HEK293 (cell line): Measurements from ENCODE around the gene INS.

Experiments
- CTCF ChIA-PET: fragments of 350-600 bp; formaldehyde crosslinking; extraction: SDS; loops from one replicate; lab custom pipeline; 2021; ENCODE audit warnings: antibody characterized with exemption; lab: Yijun Ruan, JAX
- POLR2A ChIA-PET: fragments of 300-600 bp; formaldehyde crosslinking; extraction: SDS; loops from one replicate; lab custom pipeline; 2020; ENCODE audit warnings: antibody characterized with exemption, inconsistent platforms; lab: Yijun Ruan, JAX
- H3K27ac ChIP-seq: fragments of 200-500 bp; sonication (Bioruptor generic); 2 replicates; pipeline ENCODE4 v1.5.1; 2014; ENCODE audit warnings: low read depth, low read length, control low read depth, inconsistent platforms; ENCODE audit errors: extremely low read depth
- H3K36me3 ChIP-seq, 2 experiments: fragments of 200-500 bp in 1 of 2; sonication (Bioruptor generic) in 1 of 2; 1 replicate in 1 of 2; 2 replicates in 1 of 2; pipeline ENCODE4 v1.5.1; 2014 to 2017; ENCODE audit warnings: inconsistent platforms in 2 of 2, low read length in 2 of 2; ENCODE audit not compliant: control insufficient read depth in 2 of 2, insufficient read depth in 1 of 2
- H3K4me1 ChIP-seq: fragments of 200-500 bp; sonication (Bioruptor generic); 2 replicates; pipeline ENCODE4 v1.5.1; 2014; ENCODE audit warnings: mild to moderate bottlenecking, low read length, inconsistent platforms; ENCODE audit not compliant: control insufficient read depth, insufficient read depth
- H3K4me3 ChIP-seq: 2 replicates; pipeline ENCODE4 v1.5.1; 2011; ENCODE audit warnings: low read depth, mild to moderate bottlenecking, control low read depth, low read length, moderate library complexity
- H3K9me3 ChIP-seq: fragments of 200-500 bp; sonication (Bioruptor generic); 2 replicates; pipeline ENCODE4 v1.5.1; 2014; ENCODE audit warnings: low read depth, low read length, inconsistent platforms; ENCODE audit not compliant: control insufficient read depth, insufficient read depth
- FEZF1 ChIP-seq: fragments of 450-650 bp; formaldehyde crosslinking; IDR thresholded peaks from 2 replicates; pipeline ENCODE4 v1.5.1; 2016; ENCODE audit warnings: missing biosample characterization, missing genetic modification characterization
- GLI4 ChIP-seq: fragments of 450-650 bp; formaldehyde crosslinking; IDR thresholded peaks from 2 replicates; pipeline ENCODE4 v1.5.1; 2016; ENCODE audit warnings: missing biosample characterization, missing genetic modification characterization
- IKZF3 ChIP-seq: fragments of 450-650 bp; IDR thresholded peaks from 2 replicates; pipeline ENCODE4 v1.5.0; 2018; ENCODE audit warnings: missing biosample characterization, mild to moderate bottlenecking, missing genetic modification characterization, moderate library complexity
- KLF16 ChIP-seq: fragments of 450-650 bp; formaldehyde crosslinking; IDR thresholded peaks from 2 replicates; pipeline ENCODE4 v1.5.1; 2017; ENCODE audit warnings: missing biosample characterization, missing genetic modification characterization
- MEIS1 ChIP-seq: sonication (generic); formaldehyde crosslinking; IDR thresholded peaks from 2 replicates; pipeline ENCODE4 v1.8.1; 2022; ENCODE audit warnings: missing genetic modification reagents, mild to moderate bottlenecking, borderline replicate concordance
- MYNN ChIP-seq: fragments of 450-650 bp; formaldehyde crosslinking; IDR thresholded peaks from 2 replicates; pipeline ENCODE4 v1.5.1; 2016; ENCODE audit warnings: missing biosample characterization, missing genetic modification characterization, borderline replicate concordance
- RBAK ChIP-seq: fragments of 450-650 bp; formaldehyde crosslinking; IDR thresholded peaks from 2 replicates; pipeline ENCODE4 v1.5.1; 2016; ENCODE audit warnings: missing biosample characterization, missing genetic modification characterization
- ZNF223 ChIP-seq: fragments of 450-650 bp; formaldehyde crosslinking; IDR thresholded peaks from 2 replicates; pipeline ENCODE4 v1.5.1; 2016; ENCODE audit warnings: missing biosample characterization, missing genetic modification characterization
- ZNF239 ChIP-seq: fragments of 450-650 bp; formaldehyde crosslinking; IDR thresholded peaks from 2 replicates; pipeline ENCODE4 v1.5.1; 2016; ENCODE audit warnings: missing biosample characterization, missing genetic modification characterization
- ZNF37A ChIP-seq: fragments of 450-650 bp; IDR thresholded peaks from 2 replicates; pipeline ENCODE4 v1.5.1; 2018; ENCODE audit warnings: missing biosample characterization, missing genetic modification characterization
- ZNF404 ChIP-seq: fragments of 450-650 bp; formaldehyde crosslinking; IDR thresholded peaks from 2 replicates; pipeline ENCODE4 v1.5.1; 2017; ENCODE audit warnings: missing biosample characterization, missing genetic modification characterization
- ZNF48 ChIP-seq: fragments of 450-650 bp; formaldehyde crosslinking; IDR thresholded peaks from 2 replicates; pipeline ENCODE4 v1.5.1; 2016; ENCODE audit warnings: missing biosample characterization, missing genetic modification characterization
- ZNF610 ChIP-seq: fragments of 450-650 bp; formaldehyde crosslinking; IDR thresholded peaks from 2 replicates; pipeline ENCODE4 v1.5.1; 2016; ENCODE audit warnings: missing biosample characterization, missing genetic modification characterization, borderline replicate concordance
- ZNF658 ChIP-seq: fragments of 450-650 bp; formaldehyde crosslinking; IDR thresholded peaks from 2 replicates; pipeline ENCODE4; 2016; ENCODE audit warnings: missing biosample characterization, missing genetic modification characterization
- ZNF704 ChIP-seq: fragments of 450-650 bp; formaldehyde crosslinking; IDR thresholded peaks from 2 replicates; pipeline ENCODE4 v1.5.1; 2016; ENCODE audit warnings: missing biosample characterization, missing genetic modification characterization
- ZNF792 ChIP-seq: fragments of 450-650 bp; formaldehyde crosslinking; IDR thresholded peaks from 2 replicates; pipeline ENCODE4 v1.5.1; 2016; ENCODE audit warnings: missing biosample characterization, missing genetic modification characterization
- ZSCAN4 ChIP-seq: fragments of 450-650 bp; formaldehyde crosslinking; IDR thresholded peaks from 2 replicates; pipeline ENCODE4 v1.5.1; 2017; ENCODE audit warnings: missing biosample characterization, missing genetic modification characterization
- TF ChIP-seq, protein P1 (sequence below): fragments of 450-650 bp; formaldehyde crosslinking; IDR thresholded peaks from 2 replicates; pipeline ENCODE4 v1.5.1; 2016; ENCODE audit warnings: missing biosample characterization, missing genetic modification characterization
- TF ChIP-seq, protein P2 (sequence below): fragments of 450-650 bp; formaldehyde crosslinking; IDR thresholded peaks from 2 replicates; pipeline ENCODE4 v1.5.1; 2017; ENCODE audit warnings: missing biosample characterization, missing genetic modification characterization
- TF ChIP-seq, protein P3 (sequence below): fragments of 450-650 bp; formaldehyde crosslinking; IDR thresholded peaks from 2 replicates; pipeline ENCODE4 v1.5.1; 2016; ENCODE audit warnings: missing biosample characterization, missing genetic modification characterization, borderline replicate concordance

Gene INS

GRCh38 chr11:2132246-2132645 is 28.8 kb downstream of the INS start (continued):
- no peak for TF ChIP-seq ZNF704 (tag by site-specific recombination)
- no peak for TF ChIP-seq ZNF223 (tag by site-specific recombination)
- no peak for TF ChIP-seq ZNF404

GRCh38 chr11:2131371-2132236 is 29.4 kb downstream of the INS start:
- CTCF ChIA-PET = interaction anchor here (0.7 to 0.9 kb wide), 2 partner anchors 19 to 42 kb away, joined by 3 read pairs; no protein-coding TSS in a partner anchor
- no peak for TF ChIP-seq MYNN (tag by site-specific recombination)
- TF ChIP-seq KLF16 (tag by site-specific recombination) = no peak
- peak; percentile 100 for TF ChIP-seq ZSCAN4 (tag by site-specific recombination)
- no peak for TF ChIP-seq FEZF1 (tag by site-specific recombination)
- TF ChIP-seq, protein P1, sequence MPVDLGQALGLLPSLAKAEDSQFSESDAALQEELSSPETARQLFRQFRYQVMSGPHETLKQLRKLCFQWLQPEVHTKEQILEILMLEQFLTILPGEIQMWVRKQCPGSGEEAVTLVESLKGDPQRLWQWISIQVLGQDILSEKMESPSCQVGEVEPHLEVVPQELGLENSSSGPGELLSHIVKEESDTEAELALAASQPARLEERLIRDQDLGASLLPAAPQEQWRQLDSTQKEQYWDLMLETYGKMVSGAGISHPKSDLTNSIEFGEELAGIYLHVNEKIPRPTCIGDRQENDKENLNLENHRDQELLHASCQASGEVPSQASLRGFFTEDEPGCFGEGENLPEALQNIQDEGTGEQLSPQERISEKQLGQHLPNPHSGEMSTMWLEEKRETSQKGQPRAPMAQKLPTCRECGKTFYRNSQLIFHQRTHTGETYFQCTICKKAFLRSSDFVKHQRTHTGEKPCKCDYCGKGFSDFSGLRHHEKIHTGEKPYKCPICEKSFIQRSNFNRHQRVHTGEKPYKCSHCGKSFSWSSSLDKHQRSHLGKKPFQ (tag by site-specific recombination) = 0 out of 2 replicates have a peak, but pooled peaks have one; percentile 29
- no peak for TF ChIP-seq ZNF792 (tag by site-specific recombination)
- no peak for TF ChIP-seq ZNF48 (tag by site-specific recombination)

DNA sequence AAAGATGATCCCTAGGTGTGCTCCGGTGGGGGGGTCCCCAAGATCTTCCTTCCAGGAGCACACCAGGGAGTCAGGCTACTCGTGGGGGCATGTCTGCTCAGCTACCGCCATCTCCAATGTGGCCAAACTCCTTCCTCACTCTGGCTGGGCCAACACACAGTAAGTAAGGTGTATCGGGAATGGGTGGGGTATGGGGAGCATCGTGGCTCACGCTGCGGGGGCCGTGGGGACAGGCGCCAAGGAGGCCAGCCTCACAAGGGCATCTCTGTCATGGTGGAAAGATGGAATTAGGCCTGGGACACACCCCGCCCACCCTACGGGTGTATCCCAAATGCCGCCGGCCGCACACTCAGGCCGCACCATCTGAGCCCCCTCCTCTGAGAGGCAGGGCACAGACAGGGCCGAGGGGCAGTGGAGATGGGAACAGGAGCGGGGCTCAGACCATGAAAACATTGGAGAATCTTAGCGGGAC is 30.1 kb downstream of the INS start:
- ChIA-PET POLR2A (no interaction called here), CTCF (interaction anchor here (0.6 kb wide), 1 partner anchor 77 kb away, joined by 3 read pairs; no protein-coding TSS in a partner anchor)
- no peaks in the 10 kb centered on the region for H3K4me1 ChIP-seq
- H3K27ac ChIP-seq = no peak overlapping the region
- H3K36me3 ChIP-seq = peaks cover 0 to 9% of the 10 kb centered on the region in 2 experiments; a peak in 1 of 3 replicates
- H3K9me3 ChIP-seq = no peaks in the 10 kb centered on the region
- no peak overlapping the region for H3K4me3 ChIP-seq
- no peak for TF ChIP-seq ZNF610
- TF ChIP-seq, protein P2, sequence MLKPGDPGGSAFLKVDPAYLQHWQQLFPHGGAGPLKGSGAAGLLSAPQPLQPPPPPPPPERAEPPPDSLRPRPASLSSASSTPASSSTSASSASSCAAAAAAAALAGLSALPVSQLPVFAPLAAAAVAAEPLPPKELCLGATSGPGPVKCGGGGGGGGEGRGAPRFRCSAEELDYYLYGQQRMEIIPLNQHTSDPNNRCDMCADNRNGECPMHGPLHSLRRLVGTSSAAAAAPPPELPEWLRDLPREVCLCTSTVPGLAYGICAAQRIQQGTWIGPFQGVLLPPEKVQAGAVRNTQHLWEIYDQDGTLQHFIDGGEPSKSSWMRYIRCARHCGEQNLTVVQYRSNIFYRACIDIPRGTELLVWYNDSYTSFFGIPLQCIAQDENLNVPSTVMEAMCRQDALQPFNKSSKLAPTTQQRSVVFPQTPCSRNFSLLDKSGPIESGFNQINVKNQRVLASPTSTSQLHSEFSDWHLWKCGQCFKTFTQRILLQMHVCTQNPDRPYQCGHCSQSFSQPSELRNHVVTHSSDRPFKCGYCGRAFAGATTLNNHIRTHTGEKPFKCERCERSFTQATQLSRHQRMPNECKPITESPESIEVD = no peak
- no peak for TF ChIP-seq ZNF658 (tag by site-specific recombination)
- no peak for TF ChIP-seq RBAK (tag by site-specific recombination)
- TF ChIP-seq GLI4 (tag by site-specific recombination) = no peak
- TF ChIP-seq, protein P3, sequence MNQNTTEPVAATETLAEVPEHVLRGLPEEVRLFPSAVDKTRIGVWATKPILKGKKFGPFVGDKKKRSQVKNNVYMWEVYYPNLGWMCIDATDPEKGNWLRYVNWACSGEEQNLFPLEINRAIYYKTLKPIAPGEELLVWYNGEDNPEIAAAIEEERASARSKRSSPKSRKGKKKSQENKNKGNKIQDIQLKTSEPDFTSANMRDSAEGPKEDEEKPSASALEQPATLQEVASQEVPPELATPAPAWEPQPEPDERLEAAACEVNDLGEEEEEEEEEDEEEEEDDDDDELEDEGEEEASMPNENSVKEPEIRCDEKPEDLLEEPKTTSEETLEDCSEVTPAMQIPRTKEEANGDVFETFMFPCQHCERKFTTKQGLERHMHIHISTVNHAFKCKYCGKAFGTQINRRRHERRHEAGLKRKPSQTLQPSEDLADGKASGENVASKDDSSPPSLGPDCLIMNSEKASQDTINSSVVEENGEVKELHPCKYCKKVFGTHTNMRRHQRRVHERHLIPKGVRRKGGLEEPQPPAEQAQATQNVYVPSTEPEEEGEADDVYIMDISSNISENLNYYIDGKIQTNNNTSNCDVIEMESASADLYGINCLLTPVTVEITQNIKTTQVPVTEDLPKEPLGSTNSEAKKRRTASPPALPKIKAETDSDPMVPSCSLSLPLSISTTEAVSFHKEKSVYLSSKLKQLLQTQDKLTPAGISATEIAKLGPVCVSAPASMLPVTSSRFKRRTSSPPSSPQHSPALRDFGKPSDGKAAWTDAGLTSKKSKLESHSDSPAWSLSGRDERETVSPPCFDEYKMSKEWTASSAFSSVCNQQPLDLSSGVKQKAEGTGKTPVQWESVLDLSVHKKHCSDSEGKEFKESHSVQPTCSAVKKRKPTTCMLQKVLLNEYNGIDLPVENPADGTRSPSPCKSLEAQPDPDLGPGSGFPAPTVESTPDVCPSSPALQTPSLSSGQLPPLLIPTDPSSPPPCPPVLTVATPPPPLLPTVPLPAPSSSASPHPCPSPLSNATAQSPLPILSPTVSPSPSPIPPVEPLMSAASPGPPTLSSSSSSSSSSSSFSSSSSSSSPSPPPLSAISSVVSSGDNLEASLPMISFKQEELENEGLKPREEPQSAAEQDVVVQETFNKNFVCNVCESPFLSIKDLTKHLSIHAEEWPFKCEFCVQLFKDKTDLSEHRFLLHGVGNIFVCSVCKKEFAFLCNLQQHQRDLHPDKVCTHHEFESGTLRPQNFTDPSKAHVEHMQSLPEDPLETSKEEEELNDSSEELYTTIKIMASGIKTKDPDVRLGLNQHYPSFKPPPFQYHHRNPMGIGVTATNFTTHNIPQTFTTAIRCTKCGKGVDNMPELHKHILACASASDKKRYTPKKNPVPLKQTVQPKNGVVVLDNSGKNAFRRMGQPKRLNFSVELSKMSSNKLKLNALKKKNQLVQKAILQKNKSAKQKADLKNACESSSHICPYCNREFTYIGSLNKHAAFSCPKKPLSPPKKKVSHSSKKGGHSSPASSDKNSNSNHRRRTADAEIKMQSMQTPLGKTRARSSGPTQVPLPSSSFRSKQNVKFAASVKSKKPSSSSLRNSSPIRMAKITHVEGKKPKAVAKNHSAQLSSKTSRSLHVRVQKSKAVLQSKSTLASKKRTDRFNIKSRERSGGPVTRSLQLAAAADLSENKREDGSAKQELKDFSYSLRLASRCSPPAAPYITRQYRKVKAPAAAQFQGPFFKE = no peak
- TF ChIP-seq MEIS1 (CRISPR knock-in tag) = no peak
- no peak for TF ChIP-seq ZNF37A (tag by site-specific recombination)
- no peak for TF ChIP-seq IKZF3 (tag by site-specific recombination)
- no peak for TF ChIP-seq ZNF239 (tag by site-specific recombination)

More at GRCh38 chr11:2131371-2132236, 29.4 kb downstream of the INS start:
- Histone ChIP-seq H3K4me1 (no peaks in the 10 kb centered on the region), H3K27ac (no peak overlapping the region), H3K4me3 (no peak overlapping the region), H3K36me3 (peaks cover 0 to 9% of the 10 kb centered on the region in 2 experiments; a peak in 1 of 3 replicates), H3K9me3 (no peaks in the 10 kb centered on the region)
- POLR2A ChIA-PET = no interaction called here
